ENCODE data around the gene CDC6.

GRCh38 chr17:40352779-40353394 lies 65.2 kb downstream of the CDC6 start:
- TF ChIP-seq, protein P1, sequence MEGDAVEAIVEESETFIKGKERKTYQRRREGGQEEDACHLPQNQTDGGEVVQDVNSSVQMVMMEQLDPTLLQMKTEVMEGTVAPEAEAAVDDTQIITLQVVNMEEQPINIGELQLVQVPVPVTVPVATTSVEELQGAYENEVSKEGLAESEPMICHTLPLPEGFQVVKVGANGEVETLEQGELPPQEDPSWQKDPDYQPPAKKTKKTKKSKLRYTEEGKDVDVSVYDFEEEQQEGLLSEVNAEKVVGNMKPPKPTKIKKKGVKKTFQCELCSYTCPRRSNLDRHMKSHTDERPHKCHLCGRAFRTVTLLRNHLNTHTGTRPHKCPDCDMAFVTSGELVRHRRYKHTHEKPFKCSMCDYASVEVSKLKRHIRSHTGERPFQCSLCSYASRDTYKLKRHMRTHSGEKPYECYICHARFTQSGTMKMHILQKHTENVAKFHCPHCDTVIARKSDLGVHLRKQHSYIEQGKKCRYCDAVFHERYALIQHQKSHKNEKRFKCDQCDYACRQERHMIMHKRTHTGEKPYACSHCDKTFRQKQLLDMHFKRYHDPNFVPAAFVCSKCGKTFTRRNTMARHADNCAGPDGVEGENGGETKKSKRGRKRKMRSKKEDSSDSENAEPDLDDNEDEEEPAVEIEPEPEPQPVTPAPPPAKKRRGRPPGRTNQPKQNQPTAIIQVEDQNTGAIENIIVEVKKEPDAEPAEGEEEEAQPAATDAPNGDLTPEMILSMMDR (IDR thresholded peaks at IDR 0.05 in 4 of 5, conservative IDR thresholded peaks at IDR 0.05 in 1 of 5): no peak
- TF ChIP-seq POLR2A (IDR thresholded peaks at IDR 0.05): no peak

Measured in gastrocnemius medialis (tissue), 4 donors.